ENCODE measurements around the gene PRKAG2. TPM values are rescaled to one million over a fixed set of nuclear protein-coding genes. Genes with fewer than 3 reads are reported as not detected.
"Not testable (repeated sequence)": the region's sequence is repeated elsewhere in the genome, so short reads cannot be mapped to it uniquely, and the experiment has no call there.

Gene PRKAG2
- total RNA-seq, result 25.4 and 36.3 TPM in 2 replicates

- DNase-seq (ENCODE audit: extremely low read depth, low read depth, low spot score), result no peak
Observed at GRCh38 chr7:151876899-151877777, at the start of gene PRKAG2. PRKAG2 (minus strand) TSS chr7:151877115; CDS start chr7:151876620, 495 bp downstream.

- no peak for DNase-seq (ENCODE audit: extremely low read depth, low read depth, low spot score)
Observed at GRCh38 chr7:151926336-151926712, 49.4 kb upstream of the PRKAG2 start.

GRCh38 chr7:151925446-151926335 lies 48.8 kb upstream of the PRKAG2 start:
- no peak for DNase-seq (ENCODE audit: extremely low read depth, low read depth, low spot score)

GRCh38 chr7:151924508-151924907 lies 47.6 kb upstream of the PRKAG2 start:
- DNase-seq (ENCODE audit: extremely low read depth, low read depth, low spot score), result no peak

- DNase-seq (ENCODE audit: extremely low read depth, low read depth, low spot score), result no peak
Observed at GRCh38 chr7:151924001-151924400, 47.1 kb upstream of the PRKAG2 start.

- DNase-seq (ENCODE audit: extremely low read depth, low read depth, low spot score), result no peak
Observed at GRCh38 chr7:151923097-151923876, 46.4 kb upstream of the PRKAG2 start.

GRCh38 chr7:151921451-151921850 lies 44.5 kb upstream of the PRKAG2 start:
- no peak for DNase-seq (ENCODE audit: extremely low read depth, low read depth, low spot score)

- DNase-seq (ENCODE audit: extremely low read depth, low read depth, low spot score), result no peak
Observed at GRCh38 chr7:151920488-151920887, 43.6 kb upstream of the PRKAG2 start.

- no peak for DNase-seq (ENCODE audit: extremely low read depth, low read depth, low spot score)
Observed at GRCh38 chr7:151919595-151919994, 42.7 kb upstream of the PRKAG2 start.

- DNase-seq (ENCODE audit: extremely low read depth, low read depth, low spot score), result no peak
Observed at GRCh38 chr7:151918510-151918843, 41.6 kb upstream of the PRKAG2 start.

- no peak for DNase-seq (ENCODE audit: extremely low read depth, low read depth, low spot score)
Observed at GRCh38 chr7:151917791-151918509, 41.0 kb upstream of the PRKAG2 start.

- no peak for DNase-seq (ENCODE audit: extremely low read depth, low read depth, low spot score)
Observed at GRCh38 chr7:151914051-151914450, 37.1 kb upstream of the PRKAG2 start.

GRCh38 chr7:151910655-151911054 lies 33.7 kb upstream of the PRKAG2 start:
- DNase-seq (ENCODE audit: extremely low read depth, low read depth, low spot score), result not testable (repeated sequence)

GRCh38 chr7:151907115-151907514 lies 30.2 kb upstream of the PRKAG2 start:
- DNase-seq (ENCODE audit: extremely low read depth, low read depth, low spot score), result not testable (repeated sequence)

- no peak for DNase-seq (ENCODE audit: extremely low read depth, low read depth, low spot score)
Observed at GRCh38 chr7:151905766-151906165, 28.9 kb upstream of the PRKAG2 start.

- DNase-seq (ENCODE audit: extremely low read depth, low read depth, low spot score), result no peak
Observed at GRCh38 chr7:151905353-151905752, 28.4 kb upstream of the PRKAG2 start.

- DNase-seq (ENCODE audit: extremely low read depth, low read depth, low spot score), result no peak
Observed at GRCh38 chr7:151904270-151904669, 27.4 kb upstream of the PRKAG2 start.

GRCh38 chr7:151903249-151904032 lies 26.5 kb upstream of the PRKAG2 start:
- no peak for DNase-seq (ENCODE audit: extremely low read depth, low read depth, low spot score)

GRCh38 chr7:151902311-151902710 lies 25.4 kb upstream of the PRKAG2 start:
- no peak for DNase-seq (ENCODE audit: extremely low read depth, low read depth, low spot score)

Measured in glomerular endothelial cell (primary cell).